Ishikawa (cell line): Measurements from ENCODE around the gene ARHGEF28.

ENCODE experiments used
- CEBPB ChIP-seq: IDR thresholded peaks from 2 replicates; pipeline ENCODE4 v1.6.1; 2012
- CREB1 ChIP-seq: IDR thresholded peaks from 2 replicates; pipeline ENCODE4 v1.6.1; 2012; ENCODE audit warnings: low read depth
- EGR1 ChIP-seq: IDR thresholded peaks from 2 replicates; pipeline ENCODE4 v1.6.1; 2012
- EP300 ChIP-seq: IDR thresholded peaks from 2 replicates; pipeline ENCODE4 v1.6.1; 2012; ENCODE audit warnings: borderline replicate concordance
- FOXM1 ChIP-seq: IDR thresholded peaks from 2 replicates; pipeline ENCODE4 v1.6.1; 2012; ENCODE audit warnings: low read depth, borderline replicate concordance
- MAX ChIP-seq: IDR thresholded peaks from 2 replicates; pipeline ENCODE4 v1.6.1; 2012
- NFIC ChIP-seq: IDR thresholded peaks from 2 replicates; pipeline ENCODE4 v1.6.1; 2012
- RAD21 ChIP-seq: IDR thresholded peaks from 2 replicates; pipeline ENCODE4 v1.6.1; 2012; ENCODE audit warnings: low read depth
- REST ChIP-seq: IDR thresholded peaks from 2 replicates; pipeline ENCODE4 v1.6.1; 2012; ENCODE audit warnings: low read depth, mild to moderate bottlenecking
- TAF1 ChIP-seq: IDR thresholded peaks from 2 replicates; pipeline ENCODE4 v1.6.1; 2012; ENCODE audit warnings: low read depth, mild to moderate bottlenecking
- TCF12 ChIP-seq: IDR thresholded peaks from 2 replicates; pipeline ENCODE4 v1.6.1; 2012; ENCODE audit warnings: low read depth
- TEAD4 ChIP-seq: IDR thresholded peaks from 2 replicates; pipeline ENCODE4 v1.6.1; 2012
- USF1 ChIP-seq: IDR thresholded peaks from 2 replicates; pipeline ENCODE4 v1.6.1; 2012
- YY1 ChIP-seq: IDR thresholded peaks from 2 replicates; pipeline ENCODE4 v1.6.1; 2012; ENCODE audit warnings: low read depth
- ZBTB7A ChIP-seq: IDR thresholded peaks from 2 replicates; pipeline ENCODE4 v1.6.1; 2012; ENCODE audit warnings: low read depth

Gene ARHGEF28

GRCh38 chr5:73678322-73678740 is 52.3 kb downstream of the ARHGEF28 start:
- TF ChIP-seq REST (no peak), USF1 (no peak), CEBPB (no peak)

GRCh38 chr5:73678807-73679206 is 52.8 kb downstream of the ARHGEF28 start:
- TF ChIP-seq ZBTB7A = no peak
- TF ChIP-seq EGR1 = no peak
- no peak for TF ChIP-seq EP300
- TF ChIP-seq TEAD4 = no peak
- no peak for TF ChIP-seq YY1
- no peak for TF ChIP-seq USF1
- no peak for TF ChIP-seq TCF12
- TF ChIP-seq NFIC = no peak
- TF ChIP-seq FOXM1 = no peak
- TF ChIP-seq CREB1 = no peak

GRCh38 chr5:73682176-73682575 is 56.2 kb downstream of the ARHGEF28 start:
- TF ChIP-seq REST (no peak), MAX (no peak), CEBPB (no peak), ZBTB7A (no peak), YY1 (no peak), EGR1 (no peak), USF1 (no peak), EP300 (no peak), FOXM1 (no peak), TEAD4 (no peak), TCF12 (no peak), NFIC (no peak)

GRCh38 chr5:73684691-73685090 is 58.7 kb downstream of the ARHGEF28 start:
- TF ChIP-seq CEBPB (no peak), YY1 (no peak), ZBTB7A (no peak), TEAD4 (no peak), RAD21 (no peak), FOXM1 (no peak), REST (no peak), EGR1 (no peak), USF1 (no peak), NFIC (no peak), CREB1 (no peak), MAX (no peak), TCF12 (no peak), TAF1 (no peak), EP300 (no peak)
